ENCODE data around the gene TBPL2.
"Not testable (repeated sequence)": the region's sequence is repeated elsewhere in the genome, so short reads cannot be mapped to it uniquely, and the experiment has no call there.

The TBPL2 gene

GRCh38 chr14:55440385-55440784 lies at the start of gene TBPL2:
TBPL2 (minus strand) TSS chr14:55440616; CDS start chr14:55440449, 167 bp downstream.
- ATAC-seq, result no peak

- ATAC-seq, result no peak
Observed at GRCh38 chr14:55488204-55488603, 47.8 kb upstream of the TBPL2 start.

GRCh38 chr14:55482936-55483605 lies 42.7 kb upstream of the TBPL2 start:
- no peak for ATAC-seq

GRCh38 chr14:55481769-55482168 lies 41.4 kb upstream of the TBPL2 start:
- ATAC-seq, result no peak

GRCh38 chr14:55477680-55478079 lies 37.3 kb upstream of the TBPL2 start:
- ATAC-seq, result no peak

- ATAC-seq, result not testable (repeated sequence)
Observed at GRCh38 chr14:55476448-55476847, 36.0 kb upstream of the TBPL2 start.

- no peak for ATAC-seq
Observed at GRCh38 chr14:55473786-55474185, 33.4 kb upstream of the TBPL2 start.

- ATAC-seq, result no peak
Observed at GRCh38 chr14:55470025-55470424, 29.6 kb upstream of the TBPL2 start.

- no peak for ATAC-seq
Observed at GRCh38 chr14:55467307-55467706, 26.9 kb upstream of the TBPL2 start.

- peak; percentile 84 to 89 for ATAC-seq
Observed at GRCh38 chr14:55458800-55459515, 18.5 kb upstream of the TBPL2 start.

GRCh38 chr14:55457496-55457895 lies 17.1 kb upstream of the TBPL2 start:
- ATAC-seq, result no peak

- ATAC-seq, result not testable (repeated sequence)
Observed at GRCh38 chr14:55456411-55456810, 16.0 kb upstream of the TBPL2 start.

- no peak for ATAC-seq
Observed at GRCh38 chr14:55454264-55455002, 14.0 kb upstream of the TBPL2 start.

- ATAC-seq, result no peak
Observed at GRCh38 chr14:55451950-55452349, 11.5 kb upstream of the TBPL2 start.

GRCh38 chr14:55451398-55451797 lies 11.0 kb upstream of the TBPL2 start:
- no peak for ATAC-seq

- no peak for ATAC-seq
Observed at GRCh38 chr14:55450987-55451386, 10.6 kb upstream of the TBPL2 start.

- no peak for ATAC-seq
Observed at GRCh38 chr14:55450539-55450938, 10.1 kb upstream of the TBPL2 start.

GRCh38 chr14:55450124-55450523 lies 9.7 kb upstream of the TBPL2 start:
- no peak for ATAC-seq

GRCh38 chr14:55449116-55449515 lies 8.7 kb upstream of the TBPL2 start:
- ATAC-seq, result no peak

GRCh38 chr14:55448141-55448614 lies 7.8 kb upstream of the TBPL2 start:
- ATAC-seq, result no peak

GRCh38 chr14:55446833-55447232 lies 6.4 kb upstream of the TBPL2 start:
- ATAC-seq, result no peak

- ATAC-seq, result peak in 1 of 2 donors; percentile 38
Observed at GRCh38 chr14:55446127-55446736, 5.8 kb upstream of the TBPL2 start.

GRCh38 chr14:55441286-55441685 lies 870 bp upstream of the TBPL2 start:
- no peak for ATAC-seq
